ENCODE results near the gene TNFRSF18.
"Not testable (repeated sequence)": the region's sequence is repeated elsewhere in the genome, so short reads cannot be mapped to it uniquely, and the experiment has no call there.

TNFRSF18 gene

GRCh38 chr1:1250786-1251284, 44.4 kb upstream of the TNFRSF18 start:
- TF ChIP-seq CTCF (IDR thresholded peaks at IDR 0.05; ENCODE audit: insufficient read depth, low read depth, low read length, missing control alignments), result no peak
- H3K4me3 ChIP-seq (ENCODE audit: low read depth, low read length), result peak overlapping the region; percentile 26
- peak; percentile 81 for DNase-seq (ENCODE audit: low read depth)

DNA sequence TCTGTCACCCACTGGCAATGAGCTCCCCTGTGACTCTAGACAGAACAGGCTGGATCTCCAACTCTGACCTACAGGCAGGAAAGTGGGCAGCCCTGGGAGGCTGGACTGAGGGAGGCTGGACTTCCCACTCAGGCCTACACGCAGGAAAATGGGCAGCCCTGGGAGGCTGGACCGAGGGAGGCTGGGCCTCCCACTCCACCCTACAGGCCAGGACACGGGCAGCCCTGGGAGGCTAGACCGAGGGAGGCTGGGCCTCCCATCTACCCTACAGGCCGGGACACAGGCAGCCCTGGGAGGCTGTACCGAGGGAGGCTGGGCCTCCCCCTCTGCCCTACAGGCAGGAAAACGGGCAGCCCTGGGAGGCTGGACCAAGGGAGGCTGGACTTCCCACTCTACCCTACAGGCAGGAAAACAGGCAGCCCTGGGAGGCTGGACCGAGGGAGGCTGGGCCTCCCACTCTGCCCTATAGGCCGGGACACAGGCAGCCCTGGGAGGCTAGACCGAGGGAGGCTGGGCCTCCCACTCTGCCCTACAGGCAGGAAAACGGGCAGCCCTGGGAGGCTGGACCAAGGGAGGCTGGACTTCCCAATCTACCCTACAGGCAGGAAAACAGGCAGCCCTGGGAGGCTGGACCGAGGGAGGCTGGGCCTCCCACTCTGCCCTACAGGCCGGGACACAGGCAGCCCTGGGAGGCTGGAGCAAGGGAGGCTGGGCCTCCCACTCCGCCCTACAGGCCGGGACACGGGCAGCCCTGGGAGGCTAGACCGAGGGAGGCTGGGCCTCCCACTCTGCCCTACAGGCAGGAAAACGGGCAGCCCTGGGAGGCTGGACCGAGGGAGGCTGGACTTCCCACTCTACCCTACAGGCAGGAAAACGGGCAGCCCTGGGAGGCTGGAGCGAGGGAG, 41.9 kb upstream of the TNFRSF18 start:
- H3K4me3 ChIP-seq (ENCODE audit: low read depth, low read length); DNase-seq (ENCODE audit: low read depth): not testable (repeated sequence)

GRCh38 chr1:1247341-1247913, 41.0 kb upstream of the TNFRSF18 start:
- DNase-seq (ENCODE audit: low read depth), result no peak
- no peak for TF ChIP-seq CTCF (IDR thresholded peaks at IDR 0.05; ENCODE audit: insufficient read depth, low read depth, low read length, missing control alignments)
- H3K4me3 ChIP-seq (ENCODE audit: low read depth, low read length), result no peak overlapping the region

DNA sequence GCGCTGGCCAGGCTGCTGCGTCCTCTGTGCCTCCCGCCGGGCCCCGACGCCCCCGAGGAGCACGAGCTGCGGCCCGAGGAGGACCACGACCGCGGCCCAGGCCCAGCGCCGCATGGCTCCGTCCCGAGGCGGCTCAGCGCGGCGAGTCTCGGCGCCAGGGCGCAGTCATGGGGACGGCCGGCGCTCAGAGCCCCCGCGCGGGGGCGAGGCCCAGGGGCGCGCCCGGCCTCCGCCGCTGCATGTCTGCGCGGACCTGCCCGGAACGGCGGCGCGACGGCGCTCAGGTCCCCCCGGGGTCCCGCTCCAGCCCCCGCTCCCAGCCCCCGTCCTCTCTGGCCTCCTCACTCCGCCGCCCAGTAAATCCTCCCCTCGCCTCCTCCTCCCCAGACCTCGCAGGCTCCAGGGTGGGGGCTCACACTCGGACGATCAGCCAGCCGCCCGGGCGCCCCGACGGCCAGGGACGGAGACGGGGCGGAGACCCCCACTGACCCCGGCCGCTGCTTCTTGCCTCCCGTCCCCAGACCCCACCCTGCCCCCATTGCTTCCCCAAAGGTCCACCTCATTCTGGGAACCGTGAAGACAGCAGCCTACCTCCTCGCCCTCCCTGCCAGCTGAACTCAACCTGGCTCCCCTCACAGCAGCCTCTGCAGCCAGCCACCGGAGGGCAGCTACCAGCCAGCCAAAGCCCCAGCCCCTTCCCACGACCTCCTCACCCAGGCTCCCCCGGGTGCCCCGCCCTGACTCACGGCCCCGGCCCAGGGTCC, 40.4 kb upstream of the TNFRSF18 start, which contains the start of gene C1QTNF12:
Gene C1QTNF12 (minus strand): TSS at position 146 of the 764 bp plus-strand sequence. CDS start 32 bp downstream, at position 114.
- no peak within 1 kb of the TSS for H3K4me3 ChIP-seq (ENCODE audit: low read depth, low read length)

GRCh38 chr1:1245817-1246576, 39.6 kb upstream of the TNFRSF18 start:
- no peak overlapping the region for H3K4me3 ChIP-seq (ENCODE audit: low read depth, low read length)
- no peak for TF ChIP-seq CTCF (IDR thresholded peaks at IDR 0.05; ENCODE audit: insufficient read depth, low read depth, low read length, missing control alignments)
- no peak for DNase-seq (ENCODE audit: low read depth)

More for the DNA sequence above, 40.4 kb upstream of the TNFRSF18 start, which contains the start of gene C1QTNF12:
- DNase-seq (ENCODE audit: low read depth), result no peak
- TF ChIP-seq CTCF (IDR thresholded peaks at IDR 0.05; ENCODE audit: insufficient read depth, low read depth, low read length, missing control alignments), result no peak

DNA sequence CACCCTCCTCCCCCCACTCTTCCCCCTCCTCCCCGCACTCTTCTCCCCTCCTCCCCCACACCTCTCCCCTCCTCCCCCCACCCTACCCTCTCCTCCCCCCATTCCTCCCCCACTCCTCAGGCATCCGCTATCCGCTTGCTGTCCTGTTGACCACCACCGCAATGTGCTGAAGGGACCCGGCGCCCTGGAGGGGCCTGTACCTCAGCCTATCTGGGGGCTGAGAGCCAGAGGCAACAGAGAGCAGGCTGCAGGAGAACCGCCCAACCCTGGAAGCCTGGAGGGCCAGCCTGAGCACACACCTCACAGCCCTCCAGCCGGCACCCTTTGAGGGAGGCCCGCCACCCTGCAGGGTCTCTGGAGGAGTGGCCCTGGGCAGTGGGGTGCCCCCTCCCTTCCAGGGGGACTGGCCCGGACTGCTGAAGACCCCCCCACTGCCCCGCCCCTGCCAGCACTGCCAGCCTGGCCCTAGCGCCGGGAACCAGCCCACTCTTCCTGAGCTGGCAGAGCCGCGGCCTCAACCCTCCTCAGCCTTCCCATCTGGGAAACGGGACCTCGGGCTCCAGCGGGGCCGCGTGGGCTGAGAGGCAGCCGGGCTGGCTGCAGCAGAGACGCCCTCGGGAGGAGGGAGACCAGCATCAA, 38.9 kb upstream of the TNFRSF18 start:
- DNase-seq (ENCODE audit: low read depth), result no peak
- no peak overlapping the region for H3K4me3 ChIP-seq (ENCODE audit: low read depth, low read length)
- no peak for TF ChIP-seq CTCF (IDR thresholded peaks at IDR 0.05; ENCODE audit: insufficient read depth, low read depth, low read length, missing control alignments)

Data from GM12865 (cell line).